HEK293T (cell line): Measurements from ENCODE around the gene NKTR.

Experiments used
- ARNT ChIP-seq: fragments of 450-650 bp; IDR thresholded peaks from 2 replicates; pipeline ENCODE4 v1.6.1; 2017; ENCODE audit warnings: mild to moderate bottlenecking
- BHLHE40 ChIP-seq: fragments of 450-650 bp; IDR thresholded peaks from 2 replicates; pipeline ENCODE4 v1.6.1; 2016; ENCODE audit warnings: mild to moderate bottlenecking, moderate library complexity, borderline replicate concordance
- CTBP1 ChIP-seq: fragments of 450-650 bp; IDR thresholded peaks from 2 replicates; pipeline ENCODE4 v1.6.1; 2016; ENCODE audit warnings: borderline replicate concordance
- ELF4 ChIP-seq: fragments of 450-650 bp; IDR thresholded peaks from 2 replicates; pipeline ENCODE4 v1.6.1; 2017; ENCODE audit warnings: antibody characterized with exemption
- FOXA1 ChIP-seq: fragments of 450-650 bp; IDR thresholded peaks from 2 replicates; pipeline ENCODE4 v1.6.1; 2016; ENCODE audit warnings: mild to moderate bottlenecking
- FOXK2 ChIP-seq: fragments of 450-650 bp; IDR thresholded peaks from 2 replicates; pipeline ENCODE4 v1.6.1; 2016; ENCODE audit warnings: mild to moderate bottlenecking
- FOXM1 ChIP-seq: fragments of 450-650 bp; IDR thresholded peaks from 2 replicates; pipeline ENCODE4 v1.6.1; 2017; ENCODE audit warnings: mild to moderate bottlenecking, borderline replicate concordance
- HDGF ChIP-seq: fragments of 450-650 bp; IDR thresholded peaks from 2 replicates; pipeline ENCODE4 v1.6.1; 2017; ENCODE audit warnings: antibody characterized with exemption, borderline replicate concordance
- SP1 ChIP-seq: fragments of 450-650 bp; IDR thresholded peaks from 2 replicates; pipeline ENCODE4 v1.6.1; 2017
- SUZ12 ChIP-seq: fragments of 450-650 bp; IDR thresholded peaks from 2 replicates; pipeline ENCODE4 v1.6.1; 2016; ENCODE audit warnings: mild to moderate bottlenecking

GRCh38 chr3:42675909-42676308 is 75.4 kb downstream of the NKTR start:
- TF ChIP-seq FOXM1 (no peak), SP1 (no peak), ELF4 (no peak), CTBP1 (no peak), SUZ12 (no peak), HDGF (no peak), ARNT (no peak), BHLHE40 (no peak), FOXA1 (no peak), FOXK2 (no peak)
